Measurements from ENCODE around the gene MCTP1. TPM values are rescaled to one million over a fixed set of nuclear protein-coding genes. Genes with fewer than 3 reads are reported as not detected.

MCTP1 gene
- total and polyA plus RNA-seq, 2 of the 13 experiments (the other 11 are each of a cell fraction or from before 2014, with no cell fraction given): 0.15 to 0.48 TPM

GRCh38 chr5:94863951-94864350, 420.9 kb downstream of the MCTP1 start:
- Histone ChIP-seq H3K79me2 (ENCODE audit: insufficient read depth, low read length) (no peaks in the 10 kb centered on the region), H3K9ac (ENCODE audit: insufficient read depth, low read depth, low read length) (no peak overlapping the region), H3K4me2 (ENCODE audit: low read depth, low read length) (no peak overlapping the region), H3K9me3 (ENCODE audit: low read length) (no peaks in the 10 kb centered on the region), H4K20me1 (ENCODE audit: insufficient read depth, low read length) (no peaks in the 10 kb centered on the region), H3K4me3 (replicated peaks in 1 of 3; ENCODE audit: insufficient read depth in 1 of 3, low read depth in 2 of 3, low read length in 3 of 3) (no peak overlapping the region), H3K27ac (ENCODE audit: extremely low read length, insufficient read depth, low read length) (no peak overlapping the region), H3K36me3 (replicated peaks in 1 of 2; ENCODE audit: control insufficient read depth in 1 of 2, insufficient read depth in 2 of 2, low read length in 2 of 2) (no peaks in the 10 kb centered on the region), H3K27me3 (ENCODE audit: control insufficient read depth in 1 of 2, insufficient read depth in 2 of 2, low read length in 2 of 2) (no peaks in the 10 kb centered on the region), H3K4me1 (ENCODE audit: insufficient read depth, low read length) (no peaks in the 10 kb centered on the region), H2AFZ (ENCODE audit: low read length) (no peak overlapping the region)
- in situ Hi-C loops (cut with HindIII; ENCODE audit: extremely low pct_ligation_motif_present, low pct_unique_long_range_greater_than_20kb): no loop called here
- DNase-seq (ENCODE audit: low spot score) (no peak), FAIRE-seq (no peak), ATAC-seq (no peak)
- ChIA-PET POLR2A (no interaction called here), CTCF (ENCODE audit: low intra/inter-chr PET ratio, low total read pairs) (no interaction called here)
- 2% methylated on average over 3 of the region's 3 CpGs for WGBS (ENCODE audit: low lambda C conversion rate)
- intact Hi-C loops (cut with micrococcal nuclease; ENCODE audit: unreplicated experiment): no loop called here
- TF ChIP-seq, protein P1, sequence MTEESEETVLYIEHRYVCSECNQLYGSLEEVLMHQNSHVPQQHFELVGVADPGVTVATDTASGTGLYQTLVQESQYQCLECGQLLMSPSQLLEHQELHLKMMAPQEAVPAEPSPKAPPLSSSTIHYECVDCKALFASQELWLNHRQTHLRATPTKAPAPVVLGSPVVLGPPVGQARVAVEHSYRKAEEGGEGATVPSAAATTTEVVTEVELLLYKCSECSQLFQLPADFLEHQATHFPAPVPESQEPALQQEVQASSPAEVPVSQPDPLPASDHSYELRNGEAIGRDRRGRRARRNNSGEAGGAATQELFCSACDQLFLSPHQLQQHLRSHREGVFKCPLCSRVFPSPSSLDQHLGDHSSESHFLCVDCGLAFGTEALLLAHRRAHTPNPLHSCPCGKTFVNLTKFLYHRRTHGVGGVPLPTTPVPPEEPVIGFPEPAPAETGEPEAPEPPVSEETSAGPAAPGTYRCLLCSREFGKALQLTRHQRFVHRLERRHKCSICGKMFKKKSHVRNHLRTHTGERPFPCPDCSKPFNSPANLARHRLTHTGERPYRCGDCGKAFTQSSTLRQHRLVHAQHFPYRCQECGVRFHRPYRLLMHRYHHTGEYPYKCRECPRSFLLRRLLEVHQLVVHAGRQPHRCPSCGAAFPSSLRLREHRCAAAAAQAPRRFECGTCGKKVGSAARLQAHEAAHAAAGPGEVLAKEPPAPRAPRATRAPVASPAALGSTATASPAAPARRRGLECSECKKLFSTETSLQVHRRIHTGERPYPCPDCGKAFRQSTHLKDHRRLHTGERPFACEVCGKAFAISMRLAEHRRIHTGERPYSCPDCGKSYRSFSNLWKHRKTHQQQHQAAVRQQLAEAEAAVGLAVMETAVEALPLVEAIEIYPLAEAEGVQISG (CRISPR knock-in tag; IDR thresholded peaks at IDR 0.05): no peak
- TF ChIP-seq ZZZ3 (CRISPR knock-in tag; IDR thresholded peaks at IDR 0.05; ENCODE audit: borderline replicate concordance): no peak
- no peak for TF ChIP-seq ZNF207 (IDR thresholded peaks at IDR 0.05; ENCODE audit: borderline replicate concordance)
- BruUV-seq (replicated peaks): no TSS peak

DNA sequence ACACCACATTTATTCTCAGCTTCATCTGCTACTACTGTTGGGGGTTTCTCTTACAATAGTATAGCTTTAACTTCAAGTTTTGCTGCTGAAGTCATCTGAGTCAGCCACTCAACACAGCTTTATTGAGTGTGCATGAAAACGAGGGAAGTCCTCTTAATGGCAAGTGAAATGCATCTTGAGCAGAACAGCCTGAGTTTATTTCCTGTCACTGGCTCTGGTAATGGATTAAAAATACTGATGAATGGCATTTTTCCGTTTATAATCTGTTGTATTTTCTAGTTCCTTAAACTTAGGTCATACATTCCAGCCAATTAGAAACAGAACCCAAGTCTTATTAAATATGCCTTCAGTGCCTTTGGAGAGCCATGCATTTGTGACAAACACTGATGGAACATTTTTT, 427.8 kb downstream of the MCTP1 start:
- ChIA-PET CTCF (ENCODE audit: low intra/inter-chr PET ratio, low total read pairs) (no interaction called here), POLR2A (no interaction called here)
- in situ Hi-C loops (cut with HindIII; ENCODE audit: extremely low pct_ligation_motif_present, low pct_unique_long_range_greater_than_20kb) (no loop called here), intact Hi-C loops (cut with micrococcal nuclease; ENCODE audit: unreplicated experiment) (no loop called here)
- Histone ChIP-seq H3K27me3 (ENCODE audit: control insufficient read depth in 1 of 2, insufficient read depth in 2 of 2, low read length in 2 of 2) (no peaks in the 10 kb centered on the region), H3K4me2 (ENCODE audit: low read depth, low read length) (no peak overlapping the region), H3K79me2 (ENCODE audit: insufficient read depth, low read length) (no peaks in the 10 kb centered on the region), H4K20me1 (ENCODE audit: insufficient read depth, low read length) (no peaks in the 10 kb centered on the region), H3K27ac (ENCODE audit: extremely low read length, insufficient read depth, low read length) (no peak overlapping the region), H3K9me3 (ENCODE audit: low read length) (no peaks in the 10 kb centered on the region), H2AFZ (ENCODE audit: low read length) (no peak overlapping the region), H3K9ac (ENCODE audit: insufficient read depth, low read depth, low read length) (no peak overlapping the region), H3K36me3 (replicated peaks in 1 of 2; ENCODE audit: control insufficient read depth in 1 of 2, insufficient read depth in 2 of 2, low read length in 2 of 2) (no peaks in the 10 kb centered on the region), H3K4me1 (ENCODE audit: insufficient read depth, low read length) (no peaks in the 10 kb centered on the region), H3K4me3 (replicated peaks in 1 of 3; ENCODE audit: insufficient read depth in 1 of 3, low read depth in 2 of 3, low read length in 3 of 3) (no peak overlapping the region)
- ATAC-seq (no peak), FAIRE-seq (no peak), DNase-seq (ENCODE audit: low spot score) (no peak)
- WGBS (ENCODE audit: low lambda C conversion rate): 0% methylated on average over 2 of the region's 2 CpGs
- no TSS peak for BruUV-seq (replicated peaks)
- TF ChIP-seq ARID2 (CRISPR knock-in tag; IDR thresholded peaks at IDR 0.05; ENCODE audit: borderline replicate concordance) (no peak), SKI (IDR thresholded peaks at IDR 0.05; ENCODE audit: partially characterized antibody) (no peak), TEAD3 (CRISPR knock-in tag; optimal IDR thresholded peaks at IDR 0.05; ENCODE audit: borderline replicate concordance) (no peak), ZNF780A (CRISPR knock-in tag; IDR thresholded peaks at IDR 0.05) (no peak), MATR3 (CRISPR knock-in tag; IDR thresholded peaks at IDR 0.05) (no peak), FOXC1 (CRISPR knock-in tag; IDR thresholded peaks at IDR 0.05; ENCODE audit: borderline replicate concordance) (no peak)
- TF ChIP-seq, protein P2, sequence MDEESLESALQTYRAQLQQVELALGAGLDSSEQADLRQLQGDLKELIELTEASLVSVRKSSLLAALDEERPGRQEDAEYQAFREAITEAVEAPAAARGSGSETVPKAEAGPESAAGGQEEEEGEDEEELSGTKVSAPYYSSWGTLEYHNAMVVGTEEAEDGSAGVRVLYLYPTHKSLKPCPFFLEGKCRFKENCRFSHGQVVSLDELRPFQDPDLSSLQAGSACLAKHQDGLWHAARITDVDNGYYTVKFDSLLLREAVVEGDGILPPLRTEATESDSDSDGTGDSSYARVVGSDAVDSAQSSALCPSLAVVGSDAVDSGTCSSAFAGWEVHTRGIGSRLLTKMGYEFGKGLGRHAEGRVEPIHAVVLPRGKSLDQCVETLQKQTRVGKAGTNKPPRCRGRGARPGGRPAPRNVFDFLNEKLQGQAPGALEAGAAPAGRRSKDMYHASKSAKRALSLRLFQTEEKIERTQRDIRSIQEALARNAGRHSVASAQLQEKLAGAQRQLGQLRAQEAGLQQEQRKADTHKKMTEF (CRISPR knock-in tag; IDR thresholded peaks at IDR 0.05): no peak
- TF ChIP-seq, protein P3, sequence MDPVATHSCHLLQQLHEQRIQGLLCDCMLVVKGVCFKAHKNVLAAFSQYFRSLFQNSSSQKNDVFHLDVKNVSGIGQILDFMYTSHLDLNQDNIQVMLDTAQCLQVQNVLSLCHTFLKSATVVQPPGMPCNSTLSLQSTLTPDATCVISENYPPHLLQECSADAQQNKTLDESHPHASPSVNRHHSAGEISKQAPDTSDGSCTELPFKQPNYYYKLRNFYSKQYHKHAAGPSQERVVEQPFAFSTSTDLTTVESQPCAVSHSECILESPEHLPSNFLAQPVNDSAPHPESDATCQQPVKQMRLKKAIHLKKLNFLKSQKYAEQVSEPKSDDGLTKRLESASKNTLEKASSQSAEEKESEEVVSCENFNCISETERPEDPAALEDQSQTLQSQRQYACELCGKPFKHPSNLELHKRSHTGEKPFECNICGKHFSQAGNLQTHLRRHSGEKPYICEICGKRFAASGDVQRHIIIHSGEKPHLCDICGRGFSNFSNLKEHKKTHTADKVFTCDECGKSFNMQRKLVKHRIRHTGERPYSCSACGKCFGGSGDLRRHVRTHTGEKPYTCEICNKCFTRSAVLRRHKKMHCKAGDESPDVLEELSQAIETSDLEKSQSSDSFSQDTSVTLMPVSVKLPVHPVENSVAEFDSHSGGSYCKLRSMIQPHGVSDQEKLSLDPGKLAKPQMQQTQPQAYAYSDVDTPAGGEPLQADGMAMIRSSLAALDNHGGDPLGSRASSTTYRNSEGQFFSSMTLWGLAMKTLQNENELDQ (CRISPR knock-in tag; IDR thresholded peaks at IDR 0.05; ENCODE audit: borderline replicate concordance): no peak
